ENCODE data around the gene ELP2.
"Not testable (repeated sequence)": the region's sequence is repeated elsewhere in the genome, so short reads cannot be mapped to it uniquely, and the experiment has no call there.

Gene ELP2

DNA sequence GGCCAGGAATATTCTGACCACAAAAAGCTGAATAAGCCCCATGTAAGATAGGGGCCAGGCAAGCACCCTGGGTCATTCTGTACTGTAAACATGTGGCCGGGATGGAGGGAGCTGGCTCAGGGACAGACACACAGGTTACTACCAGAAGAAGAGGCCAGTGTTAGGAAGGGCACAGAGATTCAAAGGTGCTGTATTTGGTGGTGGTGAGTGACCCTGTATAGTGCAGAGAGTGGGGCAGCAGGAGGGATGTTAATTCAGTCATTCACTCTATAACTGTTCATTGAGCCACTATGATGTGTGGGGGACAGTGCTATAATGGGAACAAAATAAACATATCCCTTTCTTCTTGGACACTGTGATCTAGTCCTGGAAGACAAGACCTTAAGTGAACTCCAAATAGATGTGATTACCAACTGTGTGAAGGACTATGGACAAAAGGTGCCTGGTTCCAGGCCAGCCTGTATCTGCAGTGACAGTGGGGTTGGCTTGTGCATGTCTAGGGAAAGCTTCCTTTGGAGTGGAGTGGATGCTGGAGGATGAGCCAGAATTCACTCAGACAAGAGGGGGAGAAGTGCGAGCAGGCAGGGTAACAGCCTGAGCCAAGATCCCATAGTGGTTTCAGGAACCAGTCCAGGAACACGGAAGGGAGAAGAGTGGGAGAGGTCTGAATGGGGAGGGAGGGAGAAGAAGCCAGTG lies 65.9 kb downstream of the ELP2 start:
- Mint-ChIP-seq H3K36me3 (no peaks in the 10 kb centered on the region), H3K4me1 (no peaks in the 10 kb centered on the region), H3K27me3 (peaks cover 17 to 22% of the 10 kb centered on the region in 2 donors), H3K4me3 (no peak overlapping the region), H3K27ac (no peak overlapping the region), H3K9me3 (no peaks in the 10 kb centered on the region)
- no peak for DNase-seq
- ATAC-seq (replicated peaks), result no peak

DNA sequence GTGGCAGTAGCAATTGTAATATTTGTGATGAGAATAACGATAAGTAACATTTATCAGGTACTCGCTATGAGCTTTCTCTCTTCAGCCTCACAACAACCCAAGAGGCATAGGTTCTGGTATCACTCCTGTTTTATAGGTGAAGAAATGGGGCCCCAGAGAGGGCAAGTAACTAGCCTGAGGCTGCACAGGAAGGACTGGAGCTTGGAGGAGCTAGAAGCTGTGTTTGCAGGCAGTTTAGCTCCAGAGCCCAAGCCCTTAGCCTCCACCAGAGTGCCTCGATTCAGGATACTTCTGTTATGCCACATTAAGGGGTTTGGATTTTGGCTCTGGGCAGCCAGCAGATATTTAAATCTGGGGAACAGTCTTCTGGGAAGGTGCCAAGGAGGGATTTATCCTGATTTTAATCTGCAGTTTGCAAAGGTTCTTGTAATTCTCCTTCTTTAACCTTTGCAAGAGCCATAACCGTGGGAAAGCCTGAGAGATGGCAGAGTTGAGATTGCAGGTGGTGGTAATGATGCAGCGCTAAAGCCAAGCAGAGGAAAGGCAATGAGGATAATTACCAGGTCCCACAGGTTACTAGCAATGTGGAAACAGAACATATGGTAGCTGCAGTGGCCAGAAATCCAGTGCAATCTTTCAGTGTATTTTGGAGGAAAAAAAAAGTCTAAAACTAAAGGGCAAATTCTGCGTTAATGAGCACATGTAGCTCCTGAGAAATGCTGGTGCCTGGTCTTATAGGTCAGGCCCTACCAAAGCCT lies 66.7 kb downstream of the ELP2 start:
- H3K27ac Mint-ChIP-seq, result no peak overlapping the region
- H3K36me3 Mint-ChIP-seq, result no peaks in the 10 kb centered on the region
- H3K9me3 Mint-ChIP-seq, result no peaks in the 10 kb centered on the region
- peaks cover 12 to 16% of the 10 kb centered on the region in 2 donors for H3K27me3 Mint-ChIP-seq
- ATAC-seq (replicated peaks) (no peak), DNase-seq (no peak)
- H3K4me1 Mint-ChIP-seq, result no peaks in the 10 kb centered on the region
- no peak overlapping the region for H3K4me3 Mint-ChIP-seq

DNA sequence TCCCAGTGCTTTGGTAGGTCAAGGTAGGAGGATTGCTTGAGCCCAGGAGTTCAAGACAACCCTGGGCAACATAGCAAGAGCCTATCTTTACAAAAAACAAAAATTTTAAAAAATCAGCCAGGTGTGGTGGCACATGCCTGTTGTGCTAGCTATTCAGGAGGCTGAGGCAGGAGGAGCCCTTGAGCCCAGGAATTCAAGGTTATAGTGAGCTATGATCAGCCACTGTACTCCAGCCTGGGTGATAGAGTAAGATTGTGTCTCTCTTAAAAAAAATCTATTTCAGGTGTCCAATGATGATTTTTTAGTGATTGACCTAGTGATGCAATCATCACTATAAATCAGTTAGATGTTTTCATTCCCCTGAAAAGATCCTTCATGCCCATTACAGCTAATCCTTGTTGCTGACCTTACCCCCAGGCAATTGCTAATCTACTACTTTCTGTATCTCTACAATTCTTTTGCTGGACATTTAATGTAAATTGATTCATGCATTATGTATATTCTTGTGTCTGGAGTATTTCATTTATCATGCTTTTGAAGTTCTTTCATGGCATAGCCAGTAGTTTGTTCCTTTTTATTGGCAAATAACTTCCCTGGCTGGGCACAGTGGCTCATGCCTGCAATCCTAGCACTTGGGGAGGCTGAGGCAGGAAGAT lies 67.9 kb downstream of the ELP2 start:
- H3K27me3 Mint-ChIP-seq, result peaks cover 10 to 12% of the 10 kb centered on the region in 2 donors
- ATAC-seq (replicated peaks) (no peak), DNase-seq (no peak)
- H3K4me1 Mint-ChIP-seq, result no peaks in the 10 kb centered on the region
- no peaks in the 10 kb centered on the region for H3K36me3 Mint-ChIP-seq
- H3K4me3 Mint-ChIP-seq, result no peak overlapping the region
- H3K9me3 Mint-ChIP-seq, result no peaks in the 10 kb centered on the region
- no peak overlapping the region for H3K27ac Mint-ChIP-seq

DNA sequence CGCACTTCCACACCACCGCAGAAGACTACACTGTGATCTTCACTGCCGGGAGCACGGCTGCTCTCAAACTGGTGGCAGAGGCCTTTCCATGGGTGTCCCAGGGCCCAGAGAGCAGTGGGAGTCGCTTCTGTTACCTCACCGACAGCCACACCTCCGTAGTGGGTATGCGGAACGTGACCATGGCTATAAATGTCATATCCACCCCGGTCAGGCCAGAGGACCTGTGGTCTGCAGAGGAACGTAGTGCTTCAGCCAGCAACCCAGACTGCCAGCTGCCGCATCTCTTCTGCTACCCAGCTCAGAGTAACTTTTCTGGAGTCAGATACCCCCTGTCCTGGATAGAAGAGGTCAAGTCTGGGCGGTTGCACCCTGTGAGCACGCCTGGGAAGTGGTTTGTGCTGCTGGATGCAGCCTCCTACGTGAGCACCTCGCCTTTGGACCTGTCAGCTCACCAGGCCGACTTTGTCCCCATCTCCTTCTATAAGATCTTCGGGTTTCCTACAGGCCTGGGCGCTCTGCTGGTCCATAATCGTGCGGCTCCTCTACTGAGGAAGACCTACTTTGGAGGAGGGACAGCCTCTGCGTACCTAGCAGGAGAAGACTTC lies 70.1 kb downstream of the ELP2 start:
- ATAC-seq (replicated peaks) (no peak), DNase-seq (no peak)
- Mint-ChIP-seq H3K9me3 (no peaks in the 10 kb centered on the region), H3K36me3 (no peaks in the 10 kb centered on the region), H3K27me3 (peaks cover 12 to 16% of the 10 kb centered on the region in 2 donors), H3K4me1 (no peaks in the 10 kb centered on the region), H3K4me3 (no peak overlapping the region), H3K27ac (no peak overlapping the region)

DNA sequence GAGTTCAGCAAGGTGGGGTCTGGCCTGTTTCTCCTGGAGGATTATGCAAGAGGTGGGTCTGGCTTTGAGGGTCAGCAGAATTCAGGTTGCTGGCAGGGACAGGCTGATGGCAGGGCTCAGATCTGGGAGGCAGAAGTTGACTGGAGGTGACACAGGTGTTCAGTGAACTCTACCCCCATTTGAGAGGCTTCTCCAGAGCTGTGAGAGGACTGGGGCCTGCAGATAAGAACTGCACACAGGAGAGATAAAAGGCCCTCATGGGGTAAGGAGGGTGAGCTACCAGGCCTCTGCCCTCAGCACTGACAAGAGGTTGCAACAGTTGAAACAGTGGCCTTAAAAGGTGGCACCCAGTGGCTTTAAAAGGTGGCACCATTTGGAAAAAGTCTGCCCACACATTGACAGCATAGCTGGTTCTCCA lies 70.7 kb downstream of the ELP2 start:
- DNase-seq, result no peak
- no peak for ATAC-seq (replicated peaks)
- Mint-ChIP-seq H3K27ac (no peak overlapping the region), H3K36me3 (no peaks in the 10 kb centered on the region), H3K4me1 (no peaks in the 10 kb centered on the region), H3K27me3 (peaks cover 10 to 13% of the 10 kb centered on the region in 2 donors), H3K4me3 (no peak overlapping the region), H3K9me3 (no peaks in the 10 kb centered on the region)

DNA sequence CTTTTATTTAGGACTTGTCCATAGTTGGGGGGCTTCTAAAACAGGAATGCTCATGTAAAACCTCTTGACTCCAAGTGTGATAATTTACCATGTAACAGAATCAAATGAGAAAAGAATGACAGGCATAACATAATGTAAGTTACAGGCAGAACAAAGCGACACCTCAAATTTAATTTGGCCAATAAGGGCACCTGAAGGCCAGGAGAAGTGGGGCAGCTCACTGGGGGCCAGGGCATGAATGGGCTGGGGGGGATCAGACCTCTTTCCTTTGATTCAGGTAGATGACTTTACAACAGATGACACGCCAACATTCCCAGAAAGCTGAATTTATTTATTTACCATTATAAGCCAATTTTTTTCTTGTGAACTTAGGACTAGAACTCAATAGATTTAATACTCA lies 72.1 kb downstream of the ELP2 start:
- H3K4me1 Mint-ChIP-seq, result no peaks in the 10 kb centered on the region
- H3K36me3 Mint-ChIP-seq, result no peaks in the 10 kb centered on the region
- ATAC-seq (replicated peaks) (no peak), DNase-seq (no peak)
- H3K9me3 Mint-ChIP-seq, result peaks cover 0 to 2% of the 10 kb centered on the region in 2 donors
- H3K4me3 Mint-ChIP-seq, result no peak overlapping the region
- H3K27ac Mint-ChIP-seq, result no peak overlapping the region
- peaks cover 4 to 6% of the 10 kb centered on the region in 2 donors for H3K27me3 Mint-ChIP-seq

DNA sequence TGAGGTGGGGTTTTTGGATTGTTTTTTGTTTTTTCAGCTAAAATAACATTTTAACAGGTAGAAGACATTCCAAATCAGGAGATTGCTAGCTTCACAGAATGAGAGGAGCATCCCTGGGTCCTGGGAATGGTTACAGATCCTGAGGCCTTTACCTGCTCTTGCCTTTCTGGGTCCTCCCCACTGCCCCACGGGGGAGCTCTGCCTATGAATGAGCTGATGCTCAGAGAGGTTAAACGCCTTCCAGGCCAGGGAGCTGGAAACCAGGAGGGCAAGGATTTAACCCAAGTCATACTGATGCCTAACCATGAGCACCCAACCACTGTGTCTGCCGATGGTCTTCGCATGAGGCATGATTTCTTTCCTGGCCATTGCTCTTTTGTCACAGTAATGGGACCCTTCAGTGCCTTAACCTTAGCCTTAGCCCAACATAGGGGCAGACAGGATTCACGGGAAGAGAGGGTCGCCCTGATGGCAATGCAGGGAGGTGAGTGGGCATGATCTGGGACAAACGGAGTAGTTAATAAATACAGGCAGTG lies 73.7 kb downstream of the ELP2 start:
- peaks cover 0 to 6% of the 10 kb centered on the region in 2 donors for H3K36me3 Mint-ChIP-seq
- no peak overlapping the region for H3K27ac Mint-ChIP-seq
- no peaks in the 10 kb centered on the region for H3K4me1 Mint-ChIP-seq
- peaks cover 4 to 6% of the 10 kb centered on the region in 2 donors for H3K27me3 Mint-ChIP-seq
- H3K4me3 Mint-ChIP-seq, result no peak overlapping the region
- peaks cover 8 to 12% of the 10 kb centered on the region in 2 donors for H3K9me3 Mint-ChIP-seq
- ATAC-seq (replicated peaks) (no peak), DNase-seq (no peak)

DNA sequence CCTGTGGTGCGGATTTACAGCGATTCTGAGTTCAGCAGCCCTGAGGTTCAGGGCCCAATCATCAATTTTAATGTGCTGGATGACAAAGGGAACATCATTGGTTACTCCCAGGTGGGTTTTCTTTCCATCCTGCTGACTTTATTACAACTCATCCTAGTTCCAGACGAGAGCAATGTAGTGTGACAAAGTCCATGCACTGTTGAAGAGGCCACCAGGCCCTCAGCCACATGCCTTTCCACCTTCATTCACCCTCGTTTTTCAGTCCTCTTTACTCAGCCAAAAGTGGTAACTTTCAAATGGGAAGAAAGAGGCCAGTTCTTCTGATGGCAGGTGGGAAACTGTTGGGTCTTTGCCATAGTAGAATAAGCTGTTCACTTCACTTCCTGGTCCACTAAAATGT lies 75.5 kb downstream of the ELP2 start:
- ATAC-seq (replicated peaks), result no peak
- Mint-ChIP-seq H3K27me3 (peaks cover 1 to 6% of the 10 kb centered on the region in 2 donors), H3K4me1 (no peaks in the 10 kb centered on the region), H3K4me3 (no peak overlapping the region), H3K36me3 (peaks cover 0 to 6% of the 10 kb centered on the region in 2 donors), H3K27ac (no peak overlapping the region), H3K9me3 (peaks cover 8 to 15% of the 10 kb centered on the region in 2 donors)
- no peak for DNase-seq

DNA sequence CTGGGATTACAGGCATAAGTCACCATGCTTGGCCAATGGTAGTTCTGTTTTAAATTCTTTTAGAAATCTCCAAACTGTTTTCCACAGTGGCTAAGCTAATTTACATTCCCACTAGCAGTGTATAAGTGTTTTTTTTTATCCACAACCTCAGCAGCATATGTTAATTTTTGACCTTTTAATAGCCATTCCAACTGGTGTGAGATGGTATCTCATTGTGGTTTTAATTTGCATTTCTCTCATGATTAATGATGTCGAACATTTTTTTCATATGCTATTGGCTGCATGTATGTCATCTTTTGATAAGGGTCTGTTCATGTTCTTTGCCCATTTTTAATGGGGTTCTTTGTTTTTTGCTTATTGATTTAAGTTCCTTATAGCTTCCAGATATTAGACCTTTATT lies 77.6 kb downstream of the ELP2 start:
- H3K9me3 Mint-ChIP-seq, result peaks cover 8 to 15% of the 10 kb centered on the region in 2 donors
- peaks cover 0 to 4% of the 10 kb centered on the region in 2 donors for H3K4me1 Mint-ChIP-seq
- DNase-seq (no peak), ATAC-seq (replicated peaks) (no peak)
- H3K36me3 Mint-ChIP-seq, result peaks cover 0 to 6% of the 10 kb centered on the region in 2 donors
- H3K27ac Mint-ChIP-seq, result no peak overlapping the region
- no peak overlapping the region for H3K4me3 Mint-ChIP-seq
- peaks cover 0 to 6% of the 10 kb centered on the region in 2 donors for H3K27me3 Mint-ChIP-seq

DNA sequence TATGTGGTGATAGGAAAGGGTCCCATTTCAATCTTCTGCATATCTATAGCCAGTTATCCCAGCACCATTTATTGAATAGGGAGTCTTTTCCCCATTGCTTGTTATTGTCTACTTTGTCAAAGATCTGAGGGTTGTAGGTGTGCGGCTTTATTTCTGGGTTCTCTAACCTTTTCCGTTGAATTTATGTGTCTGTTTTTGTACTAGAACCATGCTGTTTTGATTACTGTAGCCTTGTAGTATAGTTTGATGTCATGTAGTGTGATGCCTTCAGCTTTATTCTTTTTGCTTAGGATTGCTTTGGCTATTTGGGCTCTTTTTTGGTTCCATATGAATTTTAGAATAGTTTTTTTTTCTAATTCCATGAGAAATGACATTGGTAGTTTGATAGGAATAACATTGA lies 78.3 kb downstream of the ELP2 start:
- not testable (repeated sequence) for H3K36me3 Mint-ChIP-seq; DNase-seq; H3K4me3 Mint-ChIP-seq; ATAC-seq (replicated peaks); H3K4me1 Mint-ChIP-seq; H3K27ac Mint-ChIP-seq
- Mint-ChIP-seq H3K9me3 (peaks cover 8 to 15% of the 10 kb centered on the region in 2 donors), H3K27me3 (peaks cover 4 to 11% of the 10 kb centered on the region in 2 donors)

DNA sequence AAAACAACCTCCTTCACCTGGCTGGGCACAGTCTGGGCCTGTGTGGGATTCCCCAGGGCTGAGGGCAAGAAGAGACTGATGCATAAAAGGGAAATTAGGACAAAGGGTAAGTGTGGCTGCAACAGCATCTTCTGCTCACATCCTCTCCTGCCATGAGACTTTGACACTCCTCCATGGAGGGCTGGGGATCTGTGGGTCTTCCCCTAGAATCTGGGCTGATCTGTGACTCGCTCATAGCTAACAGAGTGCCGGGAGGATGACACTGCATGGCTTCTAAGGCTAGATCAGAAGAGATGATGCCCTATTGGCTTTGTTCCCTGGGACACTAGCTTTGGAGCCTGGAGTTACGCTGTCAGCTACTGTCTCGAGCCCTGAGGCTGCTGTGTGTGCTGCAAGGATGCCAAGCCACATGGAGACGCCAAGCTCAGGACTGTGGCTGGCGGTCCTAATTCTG lies 81.9 kb downstream of the ELP2 start:
- H3K4me3 Mint-ChIP-seq, result no peak overlapping the region
- H3K27me3 Mint-ChIP-seq, result peaks cover 4 to 15% of the 10 kb centered on the region in 2 donors
- peaks cover 8 to 13% of the 10 kb centered on the region in 2 donors for H3K9me3 Mint-ChIP-seq
- H3K27ac Mint-ChIP-seq, result no peak overlapping the region
- ATAC-seq (replicated peaks) (peak; percentile 75 to 94), DNase-seq (peak; percentile 13)
- peaks cover 0 to 6% of the 10 kb centered on the region in 2 donors for H3K36me3 Mint-ChIP-seq
- H3K4me1 Mint-ChIP-seq, result peaks cover 0 to 4% of the 10 kb centered on the region in 2 donors

DNA sequence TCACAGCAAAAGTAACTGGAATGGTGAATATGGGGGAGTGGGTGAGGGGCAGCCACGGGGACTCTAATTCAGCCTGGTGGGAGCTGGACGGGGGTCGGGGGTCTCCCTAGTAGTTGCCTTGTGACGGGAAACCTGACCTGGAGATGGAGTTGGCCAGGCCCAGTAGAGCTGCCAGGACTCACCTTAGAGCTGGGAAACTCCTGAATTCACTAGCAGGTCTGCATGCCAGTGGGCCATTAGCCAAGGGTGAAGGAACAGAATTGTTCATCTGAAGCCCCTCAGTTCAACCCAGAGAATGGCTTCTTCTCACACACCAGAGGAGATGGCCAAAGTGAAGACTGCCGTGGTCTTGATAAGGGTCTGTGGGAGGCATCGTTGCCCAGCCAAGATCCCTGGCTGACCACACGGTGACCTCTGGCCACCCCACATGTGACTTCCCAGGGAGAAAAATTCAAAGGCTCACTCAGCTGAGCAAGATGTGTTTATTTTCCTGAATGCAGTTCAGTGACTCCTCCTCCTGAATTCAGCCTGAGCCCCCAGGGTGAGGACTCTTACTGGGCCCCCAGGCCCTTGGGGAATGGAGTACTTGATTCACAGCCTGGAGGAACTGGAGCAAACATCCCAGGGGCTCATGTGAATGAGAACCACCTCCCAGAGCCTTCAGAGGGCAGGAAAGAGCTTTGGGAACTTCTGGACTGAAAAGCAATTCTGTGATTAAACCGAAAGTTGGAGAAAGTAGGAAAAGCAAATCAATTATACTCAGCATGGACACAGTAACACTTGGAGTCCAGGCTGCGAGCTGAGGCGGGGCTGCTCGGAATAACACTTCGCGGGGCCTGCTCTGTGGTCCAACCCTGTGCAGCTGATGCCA lies 82.8 kb downstream of the ELP2 start:
- Mint-ChIP-seq H3K4me1 (peaks cover 0 to 4% of the 10 kb centered on the region in 2 donors), H3K9me3 (peaks cover 8 to 12% of the 10 kb centered on the region in 2 donors), H3K36me3 (peaks cover 0 to 5% of the 10 kb centered on the region in 2 donors), H3K4me3 (no peak overlapping the region), H3K27me3 (peaks cover 4 to 19% of the 10 kb centered on the region in 2 donors), H3K27ac (no peak overlapping the region)
- DNase-seq (no peak), ATAC-seq (replicated peaks) (no peak)

DNA sequence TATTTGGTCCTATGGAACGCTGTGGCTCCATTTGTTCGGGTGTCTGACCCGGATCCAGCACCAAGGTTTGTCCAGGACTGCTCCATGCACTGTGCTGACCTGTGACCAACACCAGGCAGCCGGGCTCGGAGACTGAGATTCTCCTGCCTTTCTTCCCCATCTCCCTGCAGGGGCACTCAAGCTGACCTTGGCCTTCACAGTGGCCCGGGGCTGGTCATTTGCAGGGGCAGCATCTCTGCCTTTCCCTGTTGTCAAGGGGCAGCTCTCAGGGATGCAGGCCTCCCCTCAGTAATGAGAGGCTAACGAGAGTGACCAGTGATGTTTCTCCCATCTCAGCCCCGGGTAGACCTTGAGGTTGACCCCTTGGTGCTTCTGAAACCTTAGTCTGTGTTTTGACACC lies 85.1 kb downstream of the ELP2 start:
- Mint-ChIP-seq H3K27ac (no peak overlapping the region), H3K27me3 (peaks cover 4 to 19% of the 10 kb centered on the region in 2 donors), H3K36me3 (no peaks in the 10 kb centered on the region), H3K9me3 (no peaks in the 10 kb centered on the region), H3K4me1 (peaks cover 0 to 4% of the 10 kb centered on the region in 2 donors), H3K4me3 (no peak overlapping the region)
- no peak for ATAC-seq (replicated peaks)
- DNase-seq, result no peak

Measured in stimulated activated naive B cell treated with anti-CD40 and anti-IgM and Interleukin-4, amounts not matched to agents 10 μg/mL and 1 μg/mL and 100 μg/mL, for 72 hours (primary cell).